ENCODE data around the gene PPP1R9A.

The PPP1R9A gene

DNA sequence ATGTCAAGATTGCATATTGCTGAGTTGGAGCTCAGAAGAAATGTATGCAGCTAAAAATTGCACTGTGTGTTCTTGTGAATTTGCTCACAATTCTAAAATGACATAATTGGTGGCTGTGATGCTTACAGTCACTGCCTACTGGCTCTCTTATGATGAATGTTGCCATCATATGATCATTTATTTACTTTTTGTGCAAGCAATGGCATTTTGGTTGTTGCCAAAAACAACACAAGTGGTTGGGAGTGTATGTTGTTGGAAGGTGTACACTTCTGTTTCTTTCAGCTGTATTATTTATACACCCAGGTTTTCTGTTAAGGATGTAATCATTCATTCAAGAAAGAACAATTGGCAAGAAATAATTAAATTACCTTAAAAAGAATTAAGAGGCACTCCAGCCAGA, 388.0 kb downstream of the PPP1R9A start:
- H3K9ac ChIP-seq (ENCODE audit: low read length): no peak overlapping the region
- no peak overlapping the region for H3K4me3 ChIP-seq (ENCODE audit: low read length)
- no peaks in the 10 kb centered on the region for H3K9me3 ChIP-seq (ENCODE audit: control insufficient read depth, low read depth, low read length)
- H3K4me1 ChIP-seq (ENCODE audit: control insufficient read depth, low read depth, low read length): no peaks in the 10 kb centered on the region
- no peaks in the 10 kb centered on the region for H3K27me3 ChIP-seq (ENCODE audit: control insufficient read depth, insufficient read depth, low read length)
- H3K36me3 ChIP-seq (ENCODE audit: control insufficient read depth, low read depth, low read length): no peaks in the 10 kb centered on the region
- no peak overlapping the region for H3K27ac ChIP-seq (ENCODE audit: low read length)

DNA sequence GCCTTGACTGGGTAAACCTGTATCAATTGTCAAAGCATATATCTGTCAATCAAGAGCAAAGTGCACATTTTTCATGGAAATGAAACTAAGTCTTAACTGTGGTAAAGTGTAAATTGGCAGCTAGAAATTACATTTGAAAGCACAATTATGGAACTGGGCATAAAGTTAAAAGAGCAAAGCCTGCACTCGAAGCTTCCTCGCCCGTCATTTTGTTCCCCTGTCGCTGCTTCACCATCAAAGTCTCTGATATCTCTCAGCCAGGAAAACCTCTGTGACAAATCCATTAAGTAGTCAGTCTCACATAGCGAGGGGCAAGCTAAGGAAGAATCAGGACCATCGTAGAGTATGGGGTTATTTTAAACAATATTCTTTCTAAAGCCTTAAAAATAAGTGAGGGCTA, 389.1 kb downstream of the PPP1R9A start:
- no peaks in the 10 kb centered on the region for H3K36me3 ChIP-seq (ENCODE audit: control insufficient read depth, low read depth, low read length)
- H3K27me3 ChIP-seq (ENCODE audit: control insufficient read depth, insufficient read depth, low read length): no peaks in the 10 kb centered on the region
- H3K4me3 ChIP-seq (ENCODE audit: low read length): no peak overlapping the region
- H3K27ac ChIP-seq (ENCODE audit: low read length): no peak overlapping the region
- H3K9me3 ChIP-seq (ENCODE audit: control insufficient read depth, low read depth, low read length): no peaks in the 10 kb centered on the region
- no peaks in the 10 kb centered on the region for H3K4me1 ChIP-seq (ENCODE audit: control insufficient read depth, low read depth, low read length)
- no peak overlapping the region for H3K9ac ChIP-seq (ENCODE audit: low read length)

DNA sequence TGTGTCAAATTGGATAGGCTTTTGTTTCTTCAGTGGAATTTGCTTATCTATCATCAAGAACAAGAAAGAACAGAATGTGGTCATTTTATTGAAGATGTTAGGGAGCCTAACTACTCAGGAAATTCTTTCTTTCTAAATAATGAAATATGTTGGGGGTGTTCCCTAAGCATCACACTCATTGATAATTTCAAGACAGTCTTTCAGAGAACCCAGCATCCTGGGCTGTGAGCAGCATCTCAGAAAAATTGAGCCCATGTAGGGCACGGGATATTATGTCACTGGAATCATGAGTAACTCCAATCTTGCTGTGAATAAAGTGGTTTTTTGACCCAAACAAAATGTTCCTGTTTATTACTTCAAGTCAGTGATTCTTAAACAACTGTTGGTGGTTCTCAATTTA, 389.6 kb downstream of the PPP1R9A start:
- Histone ChIP-seq H3K27ac (ENCODE audit: low read length) (no peak overlapping the region), H3K27me3 (ENCODE audit: control insufficient read depth, insufficient read depth, low read length) (no peaks in the 10 kb centered on the region), H3K9me3 (ENCODE audit: control insufficient read depth, low read depth, low read length) (no peaks in the 10 kb centered on the region), H3K36me3 (ENCODE audit: control insufficient read depth, low read depth, low read length) (no peaks in the 10 kb centered on the region), H3K4me1 (ENCODE audit: control insufficient read depth, low read depth, low read length) (no peaks in the 10 kb centered on the region), H3K4me3 (ENCODE audit: low read length) (no peak overlapping the region), H3K9ac (ENCODE audit: low read length) (no peak overlapping the region)

- no peaks in the 10 kb centered on the region for H3K27me3 ChIP-seq (ENCODE audit: control insufficient read depth, insufficient read depth, low read length)
- no peak overlapping the region for H3K4me3 ChIP-seq (ENCODE audit: low read length)
Observed at GRCh38 chr7:95298091-95298490, 390.7 kb downstream of the PPP1R9A start.

GRCh38 chr7:95303013-95303905, 395.9 kb downstream of the PPP1R9A start:
- Histone ChIP-seq H3K9ac (ENCODE audit: low read length) (no peak overlapping the region), H3K9me3 (ENCODE audit: control insufficient read depth, low read depth, low read length) (no peaks in the 10 kb centered on the region), H3K27me3 (ENCODE audit: control insufficient read depth, insufficient read depth, low read length) (no peaks in the 10 kb centered on the region), H3K27ac (ENCODE audit: low read length) (no peak overlapping the region), H3K36me3 (ENCODE audit: control insufficient read depth, low read depth, low read length) (no peaks in the 10 kb centered on the region), H3K4me3 (ENCODE audit: low read length) (no peak overlapping the region), H3K4me1 (ENCODE audit: control insufficient read depth, low read depth, low read length) (no peaks in the 10 kb centered on the region)

More at GRCh38 chr7:95298091-95298490, 390.7 kb downstream of the PPP1R9A start:
- no peaks in the 10 kb centered on the region for H3K36me3 ChIP-seq (ENCODE audit: control insufficient read depth, low read depth, low read length)
- H3K4me1 ChIP-seq (ENCODE audit: control insufficient read depth, low read depth, low read length): no peaks in the 10 kb centered on the region
- no peaks in the 10 kb centered on the region for H3K9me3 ChIP-seq (ENCODE audit: control insufficient read depth, low read depth, low read length)
- H3K27ac ChIP-seq (ENCODE audit: low read length): no peak overlapping the region
- no peak overlapping the region for H3K9ac ChIP-seq (ENCODE audit: low read length)

- Histone ChIP-seq H3K4me1 (ENCODE audit: control insufficient read depth, low read depth, low read length) (no peaks in the 10 kb centered on the region), H3K9ac (ENCODE audit: low read length) (no peak overlapping the region), H3K27ac (ENCODE audit: low read length) (no peak overlapping the region), H3K36me3 (ENCODE audit: control insufficient read depth, low read depth, low read length) (no peaks in the 10 kb centered on the region), H3K9me3 (ENCODE audit: control insufficient read depth, low read depth, low read length) (no peaks in the 10 kb centered on the region), H3K27me3 (ENCODE audit: control insufficient read depth, insufficient read depth, low read length) (no peaks in the 10 kb centered on the region), H3K4me3 (ENCODE audit: low read length) (no peak overlapping the region)
Observed at GRCh38 chr7:95304990-95305389, 397.6 kb downstream of the PPP1R9A start.

DNA sequence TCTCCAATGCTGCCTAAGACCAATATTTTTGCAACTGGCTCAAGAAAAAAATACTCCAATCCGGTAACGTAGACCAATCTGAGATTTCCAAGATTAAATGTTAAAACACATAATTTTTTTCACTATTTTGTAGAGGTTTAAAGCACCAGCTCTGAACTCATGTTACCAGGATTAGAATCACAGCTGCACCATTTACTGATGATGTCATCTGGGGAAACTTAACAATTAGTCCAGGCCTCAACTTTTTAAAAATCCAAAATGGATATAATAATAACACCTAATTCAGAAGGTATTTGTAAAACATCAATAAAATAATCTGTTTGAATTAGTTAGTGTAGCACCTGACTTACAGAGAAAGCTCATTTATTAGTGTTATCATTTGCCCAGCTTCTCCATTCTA, 402.6 kb downstream of the PPP1R9A start:
- H3K36me3 ChIP-seq (ENCODE audit: control insufficient read depth, low read depth, low read length): no peaks in the 10 kb centered on the region
- no peak overlapping the region for H3K9ac ChIP-seq (ENCODE audit: low read length)
- H3K4me1 ChIP-seq (ENCODE audit: control insufficient read depth, low read depth, low read length): no peaks in the 10 kb centered on the region

GRCh38 chr7:95311389-95311788, 404.0 kb downstream of the PPP1R9A start:
- no peak overlapping the region for H3K27ac ChIP-seq (ENCODE audit: low read length)
- no peaks in the 10 kb centered on the region for H3K4me1 ChIP-seq (ENCODE audit: control insufficient read depth, low read depth, low read length)
- H3K9ac ChIP-seq (ENCODE audit: low read length): no peak overlapping the region
- H3K4me3 ChIP-seq (ENCODE audit: low read length): no peak overlapping the region
- no peaks in the 10 kb centered on the region for H3K27me3 ChIP-seq (ENCODE audit: control insufficient read depth, insufficient read depth, low read length)
- H3K9me3 ChIP-seq (ENCODE audit: control insufficient read depth, low read depth, low read length): no peaks in the 10 kb centered on the region
- no peaks in the 10 kb centered on the region for H3K36me3 ChIP-seq (ENCODE audit: control insufficient read depth, low read depth, low read length)

More for the DNA sequence above, 402.6 kb downstream of the PPP1R9A start:
- Histone ChIP-seq H3K27ac (ENCODE audit: low read length) (no peak overlapping the region), H3K9me3 (ENCODE audit: control insufficient read depth, low read depth, low read length) (no peaks in the 10 kb centered on the region), H3K27me3 (ENCODE audit: control insufficient read depth, insufficient read depth, low read length) (no peaks in the 10 kb centered on the region), H3K4me3 (ENCODE audit: low read length) (no peak overlapping the region)

DNA sequence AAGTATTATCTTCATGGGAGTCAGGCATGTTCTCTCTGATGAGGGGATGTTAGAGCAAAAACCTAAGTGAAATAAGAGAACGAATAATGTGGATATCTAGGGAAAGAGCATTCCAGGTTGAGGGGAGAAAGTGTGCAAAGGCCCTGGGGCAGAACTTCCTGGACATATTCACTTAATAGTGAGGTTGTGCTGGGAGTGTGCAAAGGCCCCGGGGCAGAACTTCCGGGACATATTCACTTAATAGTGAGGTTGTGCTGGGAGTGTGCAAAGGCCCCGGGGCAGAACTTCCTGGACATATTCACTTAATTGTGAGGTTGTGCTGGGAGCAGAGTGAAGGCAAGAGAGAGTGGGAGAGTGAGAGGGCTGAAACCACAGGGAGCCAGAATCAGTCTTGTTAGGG, 405.2 kb downstream of the PPP1R9A start:
- no peaks in the 10 kb centered on the region for H3K36me3 ChIP-seq (ENCODE audit: control insufficient read depth, low read depth, low read length)
- H3K27me3 ChIP-seq (ENCODE audit: control insufficient read depth, insufficient read depth, low read length): no peaks in the 10 kb centered on the region
- H3K9me3 ChIP-seq (ENCODE audit: control insufficient read depth, low read depth, low read length): no peaks in the 10 kb centered on the region
- no peaks in the 10 kb centered on the region for H3K4me1 ChIP-seq (ENCODE audit: control insufficient read depth, low read depth, low read length)
- no peak overlapping the region for H3K9ac ChIP-seq (ENCODE audit: low read length)
- no peak overlapping the region for H3K4me3 ChIP-seq (ENCODE audit: low read length)
- no peak overlapping the region for H3K27ac ChIP-seq (ENCODE audit: low read length)

DNA sequence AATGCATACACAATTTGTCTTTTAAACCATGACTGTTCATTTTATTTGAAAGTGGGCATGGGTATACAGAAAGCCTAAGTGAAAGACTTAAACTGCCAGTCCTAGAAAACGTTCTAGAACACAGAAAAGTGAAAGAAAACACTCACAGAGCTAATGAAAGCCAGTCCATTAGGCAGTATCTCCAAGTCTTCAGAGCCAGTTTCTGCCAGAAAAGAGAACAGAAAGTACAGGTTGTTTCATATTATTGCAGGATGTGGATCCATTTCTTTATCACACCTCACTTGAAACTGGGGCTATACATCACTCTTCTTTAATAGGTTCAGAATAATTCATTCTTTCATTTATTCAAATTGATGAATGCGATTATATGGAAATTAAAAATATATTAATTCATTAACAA, 409.2 kb downstream of the PPP1R9A start:
- H3K9me3 ChIP-seq (ENCODE audit: control insufficient read depth, low read depth, low read length): no peaks in the 10 kb centered on the region
- no peak overlapping the region for H3K9ac ChIP-seq (ENCODE audit: low read length)
- H3K36me3 ChIP-seq (ENCODE audit: control insufficient read depth, low read depth, low read length): no peaks in the 10 kb centered on the region
- H3K27me3 ChIP-seq (ENCODE audit: control insufficient read depth, insufficient read depth, low read length): no peaks in the 10 kb centered on the region
- no peak overlapping the region for H3K27ac ChIP-seq (ENCODE audit: low read length)
- no peak overlapping the region for H3K4me3 ChIP-seq (ENCODE audit: low read length)
- H3K4me1 ChIP-seq (ENCODE audit: control insufficient read depth, low read depth, low read length): no peaks in the 10 kb centered on the region

DNA sequence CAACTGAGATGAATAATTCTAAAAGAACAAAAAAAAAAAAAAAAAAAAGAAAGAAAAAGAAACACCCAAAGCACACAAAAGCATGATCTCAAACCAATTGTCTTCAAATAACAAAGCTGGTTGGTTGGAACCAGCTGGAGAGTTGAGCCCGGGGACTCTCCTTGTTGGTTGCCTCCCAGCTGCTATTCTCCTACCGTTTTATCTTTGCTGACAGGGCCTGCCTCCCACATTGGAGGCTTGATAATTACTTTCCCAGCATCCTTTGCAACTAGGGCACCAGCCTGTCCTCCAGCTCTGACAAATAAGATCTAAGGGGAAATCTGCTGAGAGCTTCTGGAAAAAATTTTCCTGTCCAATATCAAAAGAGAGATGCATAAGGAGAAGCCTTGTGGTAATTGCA, 410.2 kb downstream of the PPP1R9A start:
- H3K27ac ChIP-seq (ENCODE audit: low read length): no peak overlapping the region

DNA sequence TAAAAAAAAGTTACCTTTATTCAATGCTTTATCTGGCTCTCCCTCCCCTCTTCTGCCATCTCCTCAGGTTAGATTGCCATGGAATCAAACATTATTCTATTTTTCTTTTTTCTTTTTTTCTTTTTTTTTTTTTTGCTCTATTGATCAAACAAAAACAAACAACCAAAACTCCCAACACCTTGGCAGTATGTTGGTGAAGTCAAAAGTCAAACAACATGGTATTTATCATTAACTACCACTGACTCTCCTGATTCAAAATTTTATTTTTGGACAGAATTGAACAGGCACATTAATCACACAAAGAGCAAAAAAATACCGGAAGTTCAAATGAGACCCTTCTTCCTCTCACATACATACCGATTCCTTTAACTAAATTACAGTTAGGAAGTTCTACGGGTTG, 410.6 kb downstream of the PPP1R9A start:
- H3K4me1 ChIP-seq (ENCODE audit: control insufficient read depth, low read depth, low read length): no peaks in the 10 kb centered on the region
- H3K9me3 ChIP-seq (ENCODE audit: control insufficient read depth, low read depth, low read length): no peaks in the 10 kb centered on the region
- no peak overlapping the region for H3K9ac ChIP-seq (ENCODE audit: low read length)
- H3K27ac ChIP-seq (ENCODE audit: low read length): no peak overlapping the region
- H3K27me3 ChIP-seq (ENCODE audit: control insufficient read depth, insufficient read depth, low read length): no peaks in the 10 kb centered on the region
- H3K36me3 ChIP-seq (ENCODE audit: control insufficient read depth, low read depth, low read length): no peaks in the 10 kb centered on the region
- H3K4me3 ChIP-seq (ENCODE audit: low read length): no peak overlapping the region

More for the DNA sequence above, 410.2 kb downstream of the PPP1R9A start:
- no peak overlapping the region for H3K9ac ChIP-seq (ENCODE audit: low read length)
- no peaks in the 10 kb centered on the region for H3K9me3 ChIP-seq (ENCODE audit: control insufficient read depth, low read depth, low read length)
- H3K27me3 ChIP-seq (ENCODE audit: control insufficient read depth, insufficient read depth, low read length): no peaks in the 10 kb centered on the region
- no peaks in the 10 kb centered on the region for H3K4me1 ChIP-seq (ENCODE audit: control insufficient read depth, low read depth, low read length)
- no peaks in the 10 kb centered on the region for H3K36me3 ChIP-seq (ENCODE audit: control insufficient read depth, low read depth, low read length)
- no peak overlapping the region for H3K4me3 ChIP-seq (ENCODE audit: low read length)

All from iPS-18a (cell line).